NCI-H345 treated with DMSO at 0.1 percent for 48 hours (cell line): Measurements from ENCODE around the gene SLC22A17.
"Not testable (repeated sequence)": the region's sequence is repeated elsewhere in the genome, so short reads cannot be mapped to it uniquely, and the experiment has no call there.

Source experiments
- DNase-seq: peaks from one replicate; lab custom pipeline; 2025; ENCODE audit not compliant: unreplicated experiment; lab: John Stamatoyannopoulos, UW

Gene SLC22A17

DNA sequence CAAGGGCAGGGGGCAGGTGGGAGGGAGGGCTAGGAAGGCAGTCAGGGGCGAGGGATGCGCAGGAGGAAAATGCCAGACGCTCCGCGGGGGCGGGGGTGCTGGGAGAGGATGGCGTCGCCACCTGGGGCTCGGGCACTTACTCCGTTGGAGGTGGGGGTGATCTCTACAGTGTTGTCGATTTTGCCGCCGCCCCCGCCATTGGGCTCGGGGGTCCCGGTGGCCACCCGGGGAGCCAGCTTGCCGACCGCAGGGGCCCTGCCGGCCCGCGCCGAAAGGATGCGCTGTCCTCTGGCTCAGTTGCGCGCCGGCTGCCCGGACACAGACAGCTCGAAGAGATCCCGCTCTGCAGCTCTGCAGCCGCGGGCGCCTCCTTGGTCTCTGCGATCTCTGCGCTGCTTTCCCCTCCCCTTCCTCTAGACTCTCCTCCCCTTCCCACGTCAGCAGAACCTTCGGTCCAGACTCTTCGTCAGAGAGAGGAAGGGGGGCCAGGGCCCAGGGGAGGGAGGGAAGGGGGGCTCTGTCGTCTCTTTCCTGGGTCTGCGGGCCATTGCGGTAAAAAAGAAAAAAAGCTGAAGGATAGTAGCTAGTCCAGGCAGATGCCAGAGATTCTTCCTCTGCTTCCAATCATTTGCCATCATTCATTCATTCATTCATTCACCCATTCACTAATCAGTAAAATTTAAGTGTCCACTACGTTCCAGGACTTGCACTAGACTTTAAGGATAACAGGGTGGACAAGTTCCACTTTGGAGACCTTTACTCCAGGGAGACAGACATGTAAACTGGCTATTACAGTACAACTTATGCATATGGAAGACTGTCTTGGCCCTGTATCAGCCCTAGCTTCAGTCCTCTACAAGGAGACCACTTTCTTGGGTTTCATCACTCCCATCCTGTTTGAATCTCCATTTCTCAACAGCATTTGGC, at the start of gene SLC22A17:
TSS of gene SLC22A17 (minus strand) at position 382 of the 927 bp plus-strand sequence.
- peak; percentile 48 for DNase-seq

GRCh38 chr14:23401291-23401690, 48.6 kb upstream of the SLC22A17 start:
- DNase-seq, result no peak

DNA sequence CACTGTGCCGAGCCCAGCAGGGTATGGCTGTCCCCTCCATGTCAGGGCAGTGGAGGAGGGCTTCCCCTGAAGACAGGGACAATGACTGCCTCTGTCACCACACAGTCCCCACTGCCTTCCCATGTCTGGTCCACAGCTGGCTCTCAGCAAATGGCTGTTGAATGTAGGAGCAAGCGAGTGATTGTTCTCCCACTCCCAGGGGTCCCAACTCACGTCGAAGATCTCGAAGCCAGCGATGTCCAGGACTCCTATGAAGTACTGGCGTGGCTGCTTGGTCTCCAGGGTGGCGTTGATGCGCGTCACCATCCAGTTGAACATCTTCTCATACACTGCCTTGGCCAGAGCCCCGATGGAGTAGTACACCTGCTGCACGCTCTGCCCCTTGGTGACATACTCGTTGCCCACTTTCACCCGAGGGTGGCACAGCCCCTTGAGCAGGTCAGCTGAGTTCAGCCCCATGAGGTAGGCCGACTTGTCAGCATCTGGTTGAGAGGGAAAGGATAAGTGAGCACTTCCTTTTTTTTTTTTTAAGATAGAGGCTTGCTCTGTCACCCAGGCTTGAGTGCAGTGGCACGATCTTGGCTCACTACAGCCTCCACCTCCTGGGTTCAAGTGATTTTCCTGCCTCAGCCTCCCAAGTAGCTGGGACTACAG, 47.9 kb upstream of the SLC22A17 start:
- DNase-seq, result not testable (repeated sequence)

GRCh38 chr14:23399591-23399990, 46.9 kb upstream of the SLC22A17 start:
- no peak for DNase-seq

- DNase-seq, result no peak
These were observed 46.4 kb upstream of the SLC22A17 start for GRCh38 chr14:23399136-23399535.

DNA sequence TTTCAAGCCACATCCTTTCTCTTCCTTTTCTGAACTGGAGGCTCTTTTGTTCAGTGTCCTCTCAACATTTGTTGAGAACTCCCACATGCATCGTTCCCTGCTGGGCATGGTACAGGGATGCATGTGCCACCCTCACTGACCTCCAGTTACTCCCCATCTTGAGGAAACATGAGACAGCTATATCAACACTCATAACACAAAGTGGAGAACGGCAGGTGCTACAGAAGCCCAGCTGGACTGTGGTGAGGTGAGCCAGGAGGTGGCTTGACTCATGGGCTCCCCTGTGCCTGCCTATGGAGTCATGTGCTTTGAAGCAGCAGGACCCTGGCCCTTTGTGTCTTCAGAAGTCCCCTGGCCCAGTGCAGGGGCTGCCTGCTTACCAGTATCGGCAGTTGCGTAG, 45.7 kb upstream of the SLC22A17 start:
- peak; percentile 32 for DNase-seq

DNA sequence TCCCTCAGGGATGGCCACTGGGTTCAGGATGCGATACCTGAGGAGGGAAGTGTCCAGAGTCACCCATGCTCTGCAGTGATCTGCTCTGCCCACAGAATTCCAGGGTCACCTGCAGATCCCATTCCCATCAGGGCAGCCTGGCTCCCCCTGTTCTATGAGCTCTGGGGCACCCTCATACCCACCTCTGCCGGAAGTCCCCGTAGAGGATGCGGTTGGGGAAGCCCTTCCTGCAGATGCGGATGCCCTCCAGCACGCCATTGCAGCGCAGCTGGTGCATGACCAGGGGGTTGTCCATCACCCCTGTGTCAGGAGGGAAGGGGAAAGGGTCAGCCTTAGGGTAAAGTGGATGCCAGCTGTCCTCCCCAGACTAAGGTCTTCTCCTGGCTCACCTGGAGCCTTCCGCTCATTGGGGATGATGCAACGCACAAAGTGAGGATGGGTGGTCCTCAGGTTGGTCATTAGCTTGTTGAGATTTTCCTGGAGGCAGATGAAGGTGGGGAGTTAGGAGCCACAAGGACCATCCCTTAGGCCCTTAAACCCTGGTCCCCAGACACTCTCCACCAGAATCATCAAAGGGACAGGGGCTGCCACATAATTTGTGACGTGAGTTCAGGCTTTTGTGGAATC, 44.2 kb upstream of the SLC22A17 start:
- no peak for DNase-seq

DNA sequence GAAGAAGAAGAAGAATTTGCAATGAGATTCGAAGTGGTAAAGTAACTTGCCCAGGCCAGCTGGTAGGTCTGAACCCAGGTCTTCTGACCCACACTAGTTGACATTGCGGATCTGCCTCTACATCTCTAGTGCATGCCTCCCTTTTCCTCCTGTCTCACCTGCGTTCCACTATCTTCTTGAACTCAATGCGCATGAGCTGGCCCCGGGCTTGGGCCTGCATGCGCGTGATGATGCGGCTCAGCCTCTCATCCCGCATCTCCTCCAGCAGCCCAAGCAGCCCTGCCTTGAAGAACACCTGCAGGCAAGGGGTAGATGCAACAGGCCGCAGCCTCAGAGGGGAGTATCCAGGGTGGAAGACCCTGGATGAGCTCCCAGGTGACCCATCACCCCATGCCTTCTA, 43.4 kb upstream of the SLC22A17 start:
- no peak for DNase-seq

GRCh38 chr14:23392613-23393012, 39.9 kb upstream of the SLC22A17 start:
- no peak for DNase-seq

GRCh38 chr14:23389871-23390270, 37.2 kb upstream of the SLC22A17 start:
- DNase-seq, result not testable (repeated sequence)

DNA sequence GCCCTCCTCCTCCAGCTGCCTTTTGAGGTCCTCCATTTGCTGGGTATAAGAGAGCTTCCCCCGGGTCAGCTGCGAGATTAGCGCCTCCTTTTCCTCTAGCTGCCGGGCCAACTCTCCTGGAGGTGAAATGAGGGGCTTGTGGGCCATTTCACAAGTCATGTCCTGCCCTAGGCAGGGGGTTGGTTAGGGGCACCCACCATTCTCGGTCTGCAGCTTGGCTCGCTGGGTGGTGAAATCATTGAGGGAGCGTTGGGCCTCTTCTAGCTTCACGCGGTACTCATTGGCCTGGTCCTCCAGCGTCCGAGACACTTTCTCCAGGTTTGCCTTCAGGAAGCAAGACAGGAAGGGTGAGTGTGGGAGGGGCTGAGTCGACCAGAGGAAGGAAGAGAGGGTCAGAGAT, 36.7 kb upstream of the SLC22A17 start:
- DNase-seq, result no peak

GRCh38 chr14:23388996-23389395, 36.3 kb upstream of the SLC22A17 start:
- DNase-seq, result no peak

- no peak for DNase-seq
These were observed 35.5 kb upstream of the SLC22A17 start for GRCh38 chr14:23387916-23388882.

GRCh38 chr14:23386999-23387398, 34.3 kb upstream of the SLC22A17 start:
- no peak for DNase-seq

GRCh38 chr14:23386266-23386657, 33.6 kb upstream of the SLC22A17 start:
- not testable (repeated sequence) for DNase-seq

- no peak for DNase-seq
These were observed 33.1 kb upstream of the SLC22A17 start for GRCh38 chr14:23385642-23386265.

DNA sequence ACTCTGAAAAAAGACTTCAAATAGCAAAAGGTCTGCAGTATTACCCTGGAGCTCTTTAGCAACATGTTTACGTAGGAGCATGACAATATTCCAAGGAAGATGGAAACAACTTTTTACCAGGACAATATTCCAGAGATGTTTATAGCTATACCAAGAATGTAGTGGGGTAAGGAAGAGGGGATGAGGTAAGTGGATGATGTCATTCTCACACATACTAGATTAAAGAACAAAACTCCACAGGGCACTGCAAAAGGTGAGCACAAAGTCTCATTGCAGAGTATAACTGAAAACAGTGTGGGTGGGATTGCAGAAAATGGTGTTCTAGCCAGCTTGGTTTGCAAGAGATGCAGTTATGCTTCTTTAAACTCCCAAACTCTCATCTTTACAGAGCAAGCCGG, 32.6 kb upstream of the SLC22A17 start:
- no peak for DNase-seq

DNA sequence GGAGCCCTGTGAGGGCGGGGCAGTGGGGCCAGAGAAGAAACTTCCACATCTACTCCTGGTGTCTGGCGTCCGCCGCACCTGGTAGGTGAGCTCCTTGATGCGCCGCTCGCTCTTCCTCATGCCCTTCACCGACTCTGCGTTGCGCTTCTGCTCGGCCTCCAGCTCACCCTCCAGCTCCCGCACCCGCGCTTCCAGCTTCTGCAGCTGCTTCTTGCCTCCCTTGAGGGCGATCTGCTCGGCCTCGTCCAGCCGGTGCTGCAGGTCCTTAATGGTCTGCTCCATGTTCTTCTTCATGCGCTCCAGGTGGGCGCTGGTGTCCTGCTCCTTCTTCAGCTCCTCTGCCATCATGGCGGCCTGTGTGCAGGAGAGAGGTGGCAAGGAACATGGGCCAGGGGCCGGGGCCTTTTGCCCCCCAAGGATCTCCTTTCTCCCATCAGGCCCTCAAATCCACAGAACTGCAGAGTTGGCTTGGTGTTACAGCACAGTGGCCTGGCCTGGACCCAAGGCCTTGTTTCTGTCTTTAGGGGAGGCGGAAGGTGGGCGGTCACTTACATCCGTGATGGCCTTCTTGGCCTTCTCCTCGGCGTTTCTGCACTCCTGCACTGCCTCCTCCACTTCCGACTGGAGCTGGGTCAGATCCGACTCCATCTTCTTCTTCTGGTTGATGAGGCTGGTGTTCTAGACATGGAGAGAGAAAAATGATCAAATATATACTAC, 31.8 kb upstream of the SLC22A17 start:
- DNase-seq, result no peak

DNA sequence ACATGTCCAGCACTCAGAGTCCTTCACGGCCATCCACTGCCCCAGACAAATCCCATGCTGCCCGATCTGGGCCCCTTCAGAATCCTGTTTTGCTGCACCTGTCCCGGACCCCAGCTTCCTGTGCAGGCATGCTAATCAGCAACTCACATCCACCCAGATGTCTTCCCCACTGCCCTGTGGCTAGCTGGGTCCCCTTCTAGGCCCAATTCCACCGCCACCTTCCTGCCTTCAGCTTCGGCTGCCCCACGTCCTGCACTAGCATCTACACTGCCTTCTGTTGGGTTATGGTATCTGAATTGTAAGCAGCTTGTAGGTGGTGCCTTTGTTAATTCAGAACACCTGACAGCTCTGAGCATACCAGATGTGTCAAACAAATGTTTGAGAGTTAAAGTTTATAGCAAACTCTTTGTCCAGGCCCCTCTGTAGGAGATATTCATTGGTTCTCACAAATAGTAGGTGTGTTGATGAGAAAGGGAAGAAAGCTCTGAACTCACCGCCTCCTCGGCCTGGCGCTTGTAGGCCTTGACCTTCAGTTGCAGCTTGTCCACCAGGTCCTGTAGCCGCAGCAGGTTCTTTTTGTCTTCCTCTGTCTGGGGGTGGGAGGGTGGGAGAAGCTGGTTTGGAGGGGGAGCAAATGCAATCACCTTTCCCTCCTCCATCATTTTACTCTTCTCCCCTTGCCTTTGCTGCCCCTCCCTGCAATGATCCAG, 30.2 kb upstream of the SLC22A17 start:
- no peak for DNase-seq
